ENCODE results near the gene CRTC3.
"Not testable (repeated sequence)": the region's sequence is repeated elsewhere in the genome, so short reads cannot be mapped to it uniquely, and the experiment has no call there.

The CRTC3 gene

GRCh38 chr15:90671216-90671615, 141.5 kb downstream of the CRTC3 start:
- POLR2A ChIA-PET: no interaction called here
- no peak for DNase-seq (ENCODE audit: extremely low spot score)
- TF ChIP-seq CTBP1 (IDR thresholded peaks at IDR 0.05; ENCODE audit: borderline replicate concordance): no peak
- TF ChIP-seq SUZ12 (IDR thresholded peaks at IDR 0.05): no peak
- TF ChIP-seq ELF4 (IDR thresholded peaks at IDR 0.05): no peak
- TF ChIP-seq L3MBTL2 (conservative IDR thresholded peaks at IDR 0.05): no peak
- no peak for TF ChIP-seq FOXK2 (IDR thresholded peaks at IDR 0.05)
- no peak for TF ChIP-seq NFRKB (IDR thresholded peaks at IDR 0.05)
- TF ChIP-seq TARDBP (IDR thresholded peaks at IDR 0.05): no peak
- TF ChIP-seq BHLHE40 (IDR thresholded peaks at IDR 0.05; ENCODE audit: borderline replicate concordance): no peak
- CTCF ChIA-PET: interaction anchor here (1.4 kb wide), 1 partner anchor 215 kb away, joined by 3 read pairs; no protein-coding TSS in a partner anchor

GRCh38 chr15:90673357-90673756, 143.6 kb downstream of the CRTC3 start:
- DNase-seq (ENCODE audit: extremely low spot score); CTCF ChIA-PET: not testable (repeated sequence)
- POLR2A ChIA-PET: interaction anchor here (0.7 kb wide), 1 partner anchor 1131 kb away, joined by 5 read pairs; no protein-coding TSS in a partner anchor

- TF ChIP-seq LEF1 (IDR thresholded peaks at IDR 0.05; ENCODE audit: borderline replicate concordance) (no peak), FOXM1 (IDR thresholded peaks at IDR 0.05; ENCODE audit: borderline replicate concordance) (no peak), TARDBP (IDR thresholded peaks at IDR 0.05) (no peak), SUZ12 (IDR thresholded peaks at IDR 0.05) (no peak), L3MBTL2 (conservative IDR thresholded peaks at IDR 0.05) (no peak), ARNT (IDR thresholded peaks at IDR 0.05) (no peak), CTBP1 (IDR thresholded peaks at IDR 0.05; ENCODE audit: borderline replicate concordance) (no peak), BHLHE40 (IDR thresholded peaks at IDR 0.05; ENCODE audit: borderline replicate concordance) (no peak), FOXK2 (IDR thresholded peaks at IDR 0.05) (no peak), ZNF384 (IDR thresholded peaks at IDR 0.05) (no peak)
- no peak for DNase-seq (ENCODE audit: extremely low spot score)
- ChIA-PET CTCF (no interaction called here), POLR2A (no interaction called here)
Observed at GRCh38 chr15:90674476-90674875, 144.8 kb downstream of the CRTC3 start.

- DNase-seq (ENCODE audit: extremely low spot score): no peak
- POLR2A ChIA-PET: interaction anchor here (1.6 kb wide), 1 partner anchor 42 kb away, joined by 4 read pairs; the partner anchor contains the start of gene BLM
- CTCF ChIA-PET: no interaction called here
- no peak for TF ChIP-seq SUZ12 (IDR thresholded peaks at IDR 0.05)
- no peak for TF ChIP-seq TARDBP (IDR thresholded peaks at IDR 0.05)
- TF ChIP-seq CTBP1 (IDR thresholded peaks at IDR 0.05; ENCODE audit: borderline replicate concordance): no peak
- TF ChIP-seq ZNF384 (IDR thresholded peaks at IDR 0.05): no peak
- no peak for TF ChIP-seq L3MBTL2 (conservative IDR thresholded peaks at IDR 0.05)
- no peak for TF ChIP-seq BHLHE40 (IDR thresholded peaks at IDR 0.05; ENCODE audit: borderline replicate concordance)
- no peak for TF ChIP-seq PKNOX1 (IDR thresholded peaks at IDR 0.05)
- no peak for TF ChIP-seq SP1 (IDR thresholded peaks at IDR 0.05)
- no peak for TF ChIP-seq FOXK2 (IDR thresholded peaks at IDR 0.05)
- no peak for TF ChIP-seq NFRKB (IDR thresholded peaks at IDR 0.05)
- no peak for TF ChIP-seq FOXA1 (IDR thresholded peaks at IDR 0.05)
- TF ChIP-seq HDGF (IDR thresholded peaks at IDR 0.05; ENCODE audit: borderline replicate concordance): no peak
Observed at GRCh38 chr15:90675464-90675863, 145.7 kb downstream of the CRTC3 start.

GRCh38 chr15:90677807-90678790, 148.4 kb downstream of the CRTC3 start:
- ChIA-PET POLR2A (no interaction called here), CTCF (no interaction called here)
- no peak for DNase-seq (ENCODE audit: extremely low spot score)
- no peak for TF ChIP-seq ARNT (IDR thresholded peaks at IDR 0.05)
- no peak for TF ChIP-seq L3MBTL2 (conservative IDR thresholded peaks at IDR 0.05)
- TF ChIP-seq SP1 (IDR thresholded peaks at IDR 0.05): no peak

- CTCF ChIA-PET: no interaction called here
- POLR2A ChIA-PET: no interaction called here
- no peak for DNase-seq (ENCODE audit: extremely low spot score)
- TF ChIP-seq PKNOX1 (IDR thresholded peaks at IDR 0.05): no peak
- TF ChIP-seq HDGF (IDR thresholded peaks at IDR 0.05; ENCODE audit: borderline replicate concordance): no peak
- TF ChIP-seq ZNF384 (IDR thresholded peaks at IDR 0.05): no peak
- no peak for TF ChIP-seq ELF4 (IDR thresholded peaks at IDR 0.05)
- TF ChIP-seq TARDBP (IDR thresholded peaks at IDR 0.05): no peak
- no peak for TF ChIP-seq ARNT (IDR thresholded peaks at IDR 0.05)
- no peak for TF ChIP-seq SP1 (IDR thresholded peaks at IDR 0.05)
- no peak for TF ChIP-seq SUZ12 (IDR thresholded peaks at IDR 0.05)
- TF ChIP-seq CTBP1 (IDR thresholded peaks at IDR 0.05; ENCODE audit: borderline replicate concordance): no peak
- no peak for TF ChIP-seq FOXM1 (IDR thresholded peaks at IDR 0.05; ENCODE audit: borderline replicate concordance)
- TF ChIP-seq FOXK2 (IDR thresholded peaks at IDR 0.05): no peak
- TF ChIP-seq NFRKB (IDR thresholded peaks at IDR 0.05): no peak
- TF ChIP-seq FOXA1 (IDR thresholded peaks at IDR 0.05): no peak
- TF ChIP-seq LEF1 (IDR thresholded peaks at IDR 0.05; ENCODE audit: borderline replicate concordance): no peak
- TF ChIP-seq L3MBTL2 (conservative IDR thresholded peaks at IDR 0.05): no peak
- TF ChIP-seq BHLHE40 (IDR thresholded peaks at IDR 0.05; ENCODE audit: borderline replicate concordance): no peak
Observed at GRCh38 chr15:90679959-90680358, 150.2 kb downstream of the CRTC3 start.

- ChIA-PET CTCF (no interaction called here), POLR2A (no interaction called here)
- no peak for TF ChIP-seq SP1 (IDR thresholded peaks at IDR 0.05)
- no peak for TF ChIP-seq ELF4 (IDR thresholded peaks at IDR 0.05)
- TF ChIP-seq FOXM1 (IDR thresholded peaks at IDR 0.05; ENCODE audit: borderline replicate concordance): no peak
- no peak for TF ChIP-seq CTBP1 (IDR thresholded peaks at IDR 0.05; ENCODE audit: borderline replicate concordance)
- TF ChIP-seq PKNOX1 (IDR thresholded peaks at IDR 0.05): no peak
- TF ChIP-seq ZNF384 (IDR thresholded peaks at IDR 0.05): no peak
- TF ChIP-seq FOXA1 (IDR thresholded peaks at IDR 0.05): no peak
- no peak for DNase-seq (ENCODE audit: extremely low spot score)
Observed at GRCh38 chr15:90680371-90680935, 150.7 kb downstream of the CRTC3 start.
